Neural progenitor cell (in vitro differentiated cells): ENCODE results near the gene NT5DC2. TPM values are rescaled to one million over a fixed set of nuclear protein-coding genes. Genes with fewer than 3 reads are reported as not detected.

Experiments used
- DNase-seq: peaks from one replicate; pipeline ENCODE4 v3.0.0-alpha.2; 2016; ENCODE audit warnings: low spot score
- H2AFZ ChIP-seq: fragments of 200-600 bp; sonication (generic); replicated peaks from 2 replicates; pipeline ENCODE4 v1.6.1; 2016; ENCODE audit warnings: antibody characterized with exemption
- H3F3A ChIP-seq: fragments of 200-600 bp; sonication (generic); 2 replicates; pipeline ENCODE4 v1.6.1; 2016; ENCODE audit warnings: antibody characterized with exemption, low read depth
- H3K27ac ChIP-seq: fragments of 200-600 bp; sonication (generic); 2 replicates; pipeline ENCODE4 v1.5.1; 2016; ENCODE audit warnings: mild to moderate bottlenecking
- H3K27me3 ChIP-seq: fragments of 200-600 bp; sonication (generic); 2 replicates; pipeline ENCODE4 v1.6.1; 2016; ENCODE audit warnings: mild to moderate bottlenecking, moderate library complexity
- H3K36me3 ChIP-seq: fragments of 200-600 bp; sonication (generic); 2 replicates; pipeline ENCODE4 v1.5.1; 2016
- H3K4me1 ChIP-seq: fragments of 200-600 bp; sonication (generic); 2 replicates; pipeline ENCODE4 v1.6.1; 2016; ENCODE audit warnings: mixed run types
- H3K4me2 ChIP-seq: fragments of 200-600 bp; sonication (generic); 2 replicates; pipeline ENCODE4 v1.6.1; 2016
- H3K4me3 ChIP-seq: fragments of 200-600 bp; sonication (generic); 2 replicates; pipeline ENCODE4 v1.5.1; 2016
- H3K79me2 ChIP-seq: fragments of 200-600 bp; sonication (generic); 2 replicates; pipeline ENCODE4 v1.6.1; 2016; ENCODE audit warnings: low read depth
- H3K9ac ChIP-seq: fragments of 200-600 bp; sonication (generic); 2 replicates; pipeline ENCODE4 v1.6.1; 2016
- H3K9me3 ChIP-seq: fragments of 200-600 bp; sonication (generic); 2 replicates; pipeline ENCODE4 v1.5.1; 2016; ENCODE audit warnings: low read depth
- H4K20me1 ChIP-seq: fragments of 200-600 bp; sonication (generic); 2 replicates; pipeline ENCODE4 v1.6.1; 2016; ENCODE audit warnings: low read depth
- H3K27ac Mint-ChIP-seq: 3 replicates; pipeline ENCODE4 v1.8.0; 2021; ENCODE audit warnings: mixed read lengths
- H3K27me3 Mint-ChIP-seq: 2 replicates; pipeline ENCODE4 v1.8.0; 2022; ENCODE audit warnings: low read depth, mild to moderate bottlenecking, inconsistent platforms, moderate library complexity, mixed read lengths; ENCODE audit not compliant: insufficient read depth
- H3K36me3 Mint-ChIP-seq: 3 replicates; pipeline ENCODE4 v1.8.0; 2021; ENCODE audit warnings: mixed read lengths
- H3K4me1 Mint-ChIP-seq: 3 replicates; pipeline ENCODE4 v1.8.0; 2021; ENCODE audit warnings: mixed read lengths
- H3K4me3 Mint-ChIP-seq: 3 replicates; pipeline ENCODE4 v1.8.0; 2021; ENCODE audit warnings: mild to moderate bottlenecking, moderate library complexity, mixed read lengths
- H3K9me3 Mint-ChIP-seq: 3 replicates; pipeline ENCODE4 v1.8.0; 2020; ENCODE audit warnings: mixed read lengths
- EZH2 ChIP-seq: fragments of 200-600 bp; sonication (generic); IDR thresholded peaks from 2 replicates; pipeline ENCODE4 v1.6.1; 2017; ENCODE audit warnings: antibody characterized with exemption, mild to moderate bottlenecking, moderate library complexity
- EZH2phosphoT487 ChIP-seq: fragments of 200-600 bp; sonication (generic); IDR thresholded peaks from 2 replicates; pipeline ENCODE4 v1.6.1; 2017; ENCODE audit warnings: antibody characterized with exemption
- total RNA-seq: library from RNA; depleted of rRNA; stranded (reverse); fragments of >200 nt; gene quantifications from 2 replicates; pipeline ENCODE4 v1.2.3, GENCODE V29; 2015; ENCODE audit warnings: low replicate concordance
- TF ChIP-seq, protein P1 (sequence below): fragments of 200-600 bp; sonication (generic); IDR thresholded peaks from 2 replicates; pipeline ENCODE4 v1.5.1; 2017; ENCODE audit warnings: antibody characterized with exemption, mild to moderate bottlenecking

The NT5DC2 gene
- total RNA-seq, 1 donor from 2014 or later: 210 TPM

DNA sequence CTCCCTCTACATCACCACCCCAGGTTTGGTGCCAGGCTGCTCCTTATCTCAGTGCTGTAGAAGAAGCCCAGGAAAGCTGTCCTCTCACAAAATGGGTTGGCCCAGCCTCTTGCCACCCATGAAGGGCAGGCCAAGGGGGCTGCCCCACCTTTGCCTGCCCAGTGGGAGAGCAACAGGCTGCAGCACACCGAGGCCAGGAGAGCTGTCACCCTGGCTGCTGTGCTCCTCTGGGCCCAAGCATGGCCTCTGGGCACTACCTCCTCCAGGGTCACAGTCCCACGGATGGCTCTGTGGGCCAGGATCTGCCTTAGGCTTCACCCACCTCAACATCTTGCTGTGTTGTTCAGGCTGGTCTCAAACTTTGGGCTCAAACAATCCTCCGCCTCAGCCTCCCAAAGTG is 44.9 kb downstream of the NT5DC2 start:
- H3K9me3 Mint-ChIP-seq: no peaks in the 10 kb centered on the region
- no peak overlapping the region for H3K4me3 ChIP-seq
- no peak for DNase-seq
- no peaks in the 10 kb centered on the region for H3K9me3 ChIP-seq
- no peaks in the 10 kb centered on the region for H3K27me3 ChIP-seq
- no peak overlapping the region for H3K4me3 Mint-ChIP-seq
- H3K4me2 ChIP-seq: no peak overlapping the region
- H3K27me3 Mint-ChIP-seq: peaks cover 2% of the 10 kb centered on the region
- no peak overlapping the region for H3K9ac ChIP-seq
- no peaks in the 10 kb centered on the region for H3K4me1 ChIP-seq
- H3K4me1 Mint-ChIP-seq: peaks cover 18% of the 10 kb centered on the region
- H3K79me2 ChIP-seq: no peaks in the 10 kb centered on the region
- peaks cover 22% of the 10 kb centered on the region for H4K20me1 ChIP-seq
- H3K36me3 Mint-ChIP-seq: peaks cover 20% of the 10 kb centered on the region
- no peaks in the 10 kb centered on the region for H3K36me3 ChIP-seq
- no peak overlapping the region for H2AFZ ChIP-seq
- H3K27ac Mint-ChIP-seq: no peak overlapping the region
- no peaks in the 10 kb centered on the region for H3F3A ChIP-seq
- TF ChIP-seq EZH2: no peak
- no peak for TF ChIP-seq EZH2phosphoT487
- H3K27ac ChIP-seq: no peak overlapping the region

DNA sequence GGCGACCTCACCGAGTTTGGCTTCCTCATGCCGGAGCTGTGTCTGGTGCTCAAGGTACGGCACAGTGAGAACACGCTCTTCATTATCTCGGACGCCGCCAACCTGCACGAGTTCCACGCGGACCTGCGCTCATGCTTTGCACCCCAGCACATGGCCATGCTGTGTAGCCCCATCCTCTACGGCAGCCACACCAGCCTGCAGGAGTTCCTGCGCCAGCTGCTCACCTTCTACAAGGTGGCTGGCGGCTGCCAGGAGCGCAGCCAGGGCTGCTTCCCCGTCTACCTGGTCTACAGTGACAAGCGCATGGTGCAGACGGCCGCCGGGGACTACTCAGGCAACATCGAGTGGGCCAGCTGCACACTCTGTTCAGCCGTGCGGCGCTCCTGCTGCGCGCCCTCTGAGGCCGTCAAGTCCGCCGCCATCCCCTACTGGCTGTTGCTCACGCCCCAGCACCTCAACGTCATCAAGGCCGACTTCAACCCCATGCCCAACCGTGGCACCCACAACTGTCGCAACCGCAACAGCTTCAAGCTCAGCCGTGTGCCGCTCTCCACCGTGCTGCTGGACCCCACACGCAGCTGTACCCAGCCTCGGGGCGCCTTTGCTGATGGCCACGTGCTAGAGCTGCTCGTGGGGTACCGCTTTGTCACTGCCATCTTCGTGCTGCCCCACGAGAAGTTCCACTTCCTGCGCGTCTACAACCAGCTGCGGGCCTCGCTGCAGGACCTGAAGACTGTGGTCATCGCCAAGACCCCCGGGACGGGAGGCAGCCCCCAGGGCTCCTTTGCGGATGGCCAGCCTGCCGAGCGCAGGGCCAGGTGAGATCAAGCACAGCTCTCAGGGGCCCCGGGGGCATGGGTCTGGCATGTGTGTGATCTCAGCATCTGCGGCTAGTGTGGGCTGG is 45.6 kb downstream of the NT5DC2 start:
- H3K27me3 Mint-ChIP-seq: peaks cover 2% of the 10 kb centered on the region

GRCh38 chr3:52487050-52487787 is 46.4 kb downstream of the NT5DC2 start:
- TF ChIP-seq, protein P1, sequence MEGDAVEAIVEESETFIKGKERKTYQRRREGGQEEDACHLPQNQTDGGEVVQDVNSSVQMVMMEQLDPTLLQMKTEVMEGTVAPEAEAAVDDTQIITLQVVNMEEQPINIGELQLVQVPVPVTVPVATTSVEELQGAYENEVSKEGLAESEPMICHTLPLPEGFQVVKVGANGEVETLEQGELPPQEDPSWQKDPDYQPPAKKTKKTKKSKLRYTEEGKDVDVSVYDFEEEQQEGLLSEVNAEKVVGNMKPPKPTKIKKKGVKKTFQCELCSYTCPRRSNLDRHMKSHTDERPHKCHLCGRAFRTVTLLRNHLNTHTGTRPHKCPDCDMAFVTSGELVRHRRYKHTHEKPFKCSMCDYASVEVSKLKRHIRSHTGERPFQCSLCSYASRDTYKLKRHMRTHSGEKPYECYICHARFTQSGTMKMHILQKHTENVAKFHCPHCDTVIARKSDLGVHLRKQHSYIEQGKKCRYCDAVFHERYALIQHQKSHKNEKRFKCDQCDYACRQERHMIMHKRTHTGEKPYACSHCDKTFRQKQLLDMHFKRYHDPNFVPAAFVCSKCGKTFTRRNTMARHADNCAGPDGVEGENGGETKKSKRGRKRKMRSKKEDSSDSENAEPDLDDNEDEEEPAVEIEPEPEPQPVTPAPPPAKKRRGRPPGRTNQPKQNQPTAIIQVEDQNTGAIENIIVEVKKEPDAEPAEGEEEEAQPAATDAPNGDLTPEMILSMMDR: no peak
- Mint-ChIP-seq H3K27ac (no peak overlapping the region), H3K36me3 (peaks cover 20% of the 10 kb centered on the region), H3K4me3 (no peak overlapping the region), H3K4me1 (peaks cover 18% of the 10 kb centered on the region), H3K9me3 (no peaks in the 10 kb centered on the region), H3K27me3 (peaks cover 2% of the 10 kb centered on the region)
- H4K20me1 ChIP-seq: peaks cover 15% of the 10 kb centered on the region
- H3K27ac ChIP-seq: no peak overlapping the region
- no peak overlapping the region for H3K4me3 ChIP-seq
- H3F3A ChIP-seq: no peaks in the 10 kb centered on the region
- H3K9ac ChIP-seq: no peak overlapping the region
- DNase-seq: no peak
- H2AFZ ChIP-seq: no peak overlapping the region
- no peaks in the 10 kb centered on the region for H3K27me3 ChIP-seq
- H3K4me1 ChIP-seq: no peaks in the 10 kb centered on the region
- no peaks in the 10 kb centered on the region for H3K9me3 ChIP-seq
- no peaks in the 10 kb centered on the region for H3K36me3 ChIP-seq
- H3K79me2 ChIP-seq: no peaks in the 10 kb centered on the region
- no peak overlapping the region for H3K4me2 ChIP-seq

More for the DNA sequence above, 45.6 kb downstream of the NT5DC2 start:
- Mint-ChIP-seq H3K27ac (no peak overlapping the region), H3K4me3 (no peak overlapping the region), H3K4me1 (peaks cover 19% of the 10 kb centered on the region), H3K9me3 (no peaks in the 10 kb centered on the region), H3K36me3 (peaks cover 20% of the 10 kb centered on the region)
- no peak for DNase-seq
- TF ChIP-seq EZH2phosphoT487: no peak
- TF ChIP-seq EZH2: no peak
- TF ChIP-seq, protein P1: no peak
- Histone ChIP-seq H4K20me1 (peaks cover 15% of the 10 kb centered on the region), H2AFZ (no peak overlapping the region), H3K36me3 (no peaks in the 10 kb centered on the region), H3K27ac (no peak overlapping the region), H3K27me3 (no peaks in the 10 kb centered on the region), H3K4me1 (no peaks in the 10 kb centered on the region), H3K4me2 (no peak overlapping the region), H3K9ac (no peak overlapping the region), H3K79me2 (no peaks in the 10 kb centered on the region), H3K4me3 (no peak overlapping the region), H3F3A (no peaks in the 10 kb centered on the region), H3K9me3 (no peaks in the 10 kb centered on the region)
